Stomach (tissue), 9 donors: Measurements from ENCODE around the gene CT47C1. TPM values are rescaled to one million over a fixed set of nuclear protein-coding genes. Genes with fewer than 3 reads are reported as not detected.

Source experiments
- DNase-seq, 2 donors: peaks; one replicate each; pipeline versions ENCODE4 v3.0.0 to v3.0.0-alpha.2; 2013 to 2019
- H3K27ac ChIP-seq, 5 donors: fragments of 200-600 bp in 4 of 5; sonication (generic) in 4 of 5; one replicate each; pipeline ENCODE4 v1.5.1; 2013 to 2019; ENCODE audit warnings: mild to moderate bottlenecking in 1 of 5, moderate library complexity in 1 of 5
- H3K27me3 ChIP-seq, 3 donors: fragments of 200-600 bp; sonication (generic); one replicate each; pipeline ENCODE4 v1.5.1; 2017 to 2019; ENCODE audit warnings: mixed run types in 1 of 3
- H3K36me3 ChIP-seq, 4 donors: fragments of 200-600 bp; sonication (generic); 1 replicate in 3 of 4; 2 replicates in 1 of 4; pipeline ENCODE4 v1.5.1; 2016 to 2019
- H3K4me1 ChIP-seq, 4 donors: fragments of 200-600 bp; sonication (generic); one replicate each; pipeline ENCODE4 v1.5.1; 2016 to 2019
- H3K4me3 ChIP-seq, 4 donors: fragments of 200-600 bp; sonication (generic) in 3 of 4; one replicate each; pipeline ENCODE4 v1.5.1; 2016 to 2019; ENCODE audit warnings: mild to moderate bottlenecking in 1 of 4
- H3K9me3 ChIP-seq, 4 donors: fragments of 200-600 bp; sonication (generic); one replicate each; pipeline ENCODE4 v1.5.1; 2016 to 2019
- EP300 ChIP-seq: sonication (generic); formaldehyde crosslinking; IDR thresholded peaks from one replicate; pipeline ENCODE4 v1.6.1; 2017; ENCODE audit warnings: antibody characterized with exemption
- POLR2A ChIP-seq, 4 donors: fragments of 450-650 bp; IDR thresholded peaks; one replicate each; pipeline ENCODE4 v1.6.1; 2016; ENCODE audit warnings: antibody characterized with exemption in 4 of 4, control low read depth in 2 of 4, mild to moderate bottlenecking in 1 of 4, moderate library complexity in 1 of 4
- POLR2AphosphoS5 ChIP-seq, 3 donors: sonication (generic); formaldehyde crosslinking; IDR thresholded peaks; one replicate each; pipeline ENCODE4 v1.6.1; 2016; ENCODE audit warnings: antibody characterized with exemption in 3 of 3
- WGBS, 5 donors: extraction: QIAGEN DNeasy Blood & Tissue Kit in 3 of 5; methylation state at CpG; one replicate each; pipeline versions ENCODE4 v1.1.5 to v1.1.7; 2013 to 2018; 5-methylcytosine and 5-hydroxymethylcytosine counted together
- intact Hi-C: fragments of 100-400 bp; cut with DNase I; formaldehyde crosslinking; loops from one replicate; pipeline ENCODE4 v1.15.1; 2023; ENCODE audit warnings: low total_unique reads
- polyA plus RNA-seq, 3 donors: library from polyadenylated mRNA; stranded (reverse); fragments of 200-250 nt; gene quantifications; one replicate each; pipeline ENCODE4 v1.2.3, GENCODE V29; 2013
- total RNA-seq, 5 donors: library from RNA; depleted of rRNA; stranded (reverse); fragments of >200 nt; gene quantifications; one replicate each; pipeline versions ENCODE4 v1.1.0 to v1.2.3, GENCODE V29; 2014 to 2016
- TF ChIP-seq, protein P1 (sequence below), 7 experiments: fragments of 450-650 bp in 4 of 7; fragments of 200-600 bp in 3 of 7; sonication (generic) in 3 of 7; IDR thresholded peaks; one replicate each; pipeline ENCODE4 v1.5.1; 2016 to 2019; ENCODE audit warnings: antibody characterized with exemption in 7 of 7, control low read depth in 2 of 7, mild to moderate bottlenecking in 1 of 7
- donor health status: healthy with polysubstance abuse.
- donor health status: Bipolar disorder and iron deficiency.
- donor health status: healthy.

The CT47C1 gene
- total and polyA plus RNA-seq, 8 donors, result not detected

GRCh38 chrX:119093991-119094735, 21.4 kb downstream of the CT47C1 start:
- DNase-seq, result peak in 1 of 2 donors; percentile 11
- TF ChIP-seq POLR2A (IDR thresholded peaks at IDR 0.05), result no peak
- TF ChIP-seq, protein P1, sequence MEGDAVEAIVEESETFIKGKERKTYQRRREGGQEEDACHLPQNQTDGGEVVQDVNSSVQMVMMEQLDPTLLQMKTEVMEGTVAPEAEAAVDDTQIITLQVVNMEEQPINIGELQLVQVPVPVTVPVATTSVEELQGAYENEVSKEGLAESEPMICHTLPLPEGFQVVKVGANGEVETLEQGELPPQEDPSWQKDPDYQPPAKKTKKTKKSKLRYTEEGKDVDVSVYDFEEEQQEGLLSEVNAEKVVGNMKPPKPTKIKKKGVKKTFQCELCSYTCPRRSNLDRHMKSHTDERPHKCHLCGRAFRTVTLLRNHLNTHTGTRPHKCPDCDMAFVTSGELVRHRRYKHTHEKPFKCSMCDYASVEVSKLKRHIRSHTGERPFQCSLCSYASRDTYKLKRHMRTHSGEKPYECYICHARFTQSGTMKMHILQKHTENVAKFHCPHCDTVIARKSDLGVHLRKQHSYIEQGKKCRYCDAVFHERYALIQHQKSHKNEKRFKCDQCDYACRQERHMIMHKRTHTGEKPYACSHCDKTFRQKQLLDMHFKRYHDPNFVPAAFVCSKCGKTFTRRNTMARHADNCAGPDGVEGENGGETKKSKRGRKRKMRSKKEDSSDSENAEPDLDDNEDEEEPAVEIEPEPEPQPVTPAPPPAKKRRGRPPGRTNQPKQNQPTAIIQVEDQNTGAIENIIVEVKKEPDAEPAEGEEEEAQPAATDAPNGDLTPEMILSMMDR (IDR thresholded peaks at IDR 0.05), result no peak
- TF ChIP-seq EP300, result no peak
- TF ChIP-seq POLR2AphosphoS5 (IDR thresholded peaks at IDR 0.05), result no peak
- no peaks in the 10 kb centered on the region for H3K9me3 ChIP-seq
- no peak overlapping the region for H3K4me3 ChIP-seq
- H3K27me3 ChIP-seq, result no peaks in the 10 kb centered on the region
- no peaks in the 10 kb centered on the region for H3K4me1 ChIP-seq
- H3K27ac ChIP-seq, result no peak overlapping the region
- no peaks in the 10 kb centered on the region for H3K36me3 ChIP-seq
- intact Hi-C loops, result no loop called here
- WGBS, 5 donors, result 49 to 61% (median 52%) methylated on average over 7 of the region's 7 CpGs

- intact Hi-C loops, result no loop called here
- Histone ChIP-seq H3K4me1 (no peaks in the 10 kb centered on the region), H3K27me3 (peaks cover 0 to 3% (median 0%) of the 10 kb centered on the region in 3 donors), H3K9me3 (no peaks in the 10 kb centered on the region), H3K36me3 (no peaks in the 10 kb centered on the region), H3K27ac (no peak overlapping the region), H3K4me3 (no peak overlapping the region)
- WGBS, 5 donors, result 61 to 81% (median 68%) methylated on average over 2 to 3 of the region's 3 CpGs
- DNase-seq, result no peak
- TF ChIP-seq POLR2A (IDR thresholded peaks at IDR 0.05), result no peak
- no peak for TF ChIP-seq EP300
- no peak for TF ChIP-seq POLR2AphosphoS5 (IDR thresholded peaks at IDR 0.05)
- TF ChIP-seq, protein P1 (IDR thresholded peaks at IDR 0.05), result no peak
Observed at GRCh38 chrX:119094819-119095218, 22.0 kb downstream of the CT47C1 start.

DNA sequence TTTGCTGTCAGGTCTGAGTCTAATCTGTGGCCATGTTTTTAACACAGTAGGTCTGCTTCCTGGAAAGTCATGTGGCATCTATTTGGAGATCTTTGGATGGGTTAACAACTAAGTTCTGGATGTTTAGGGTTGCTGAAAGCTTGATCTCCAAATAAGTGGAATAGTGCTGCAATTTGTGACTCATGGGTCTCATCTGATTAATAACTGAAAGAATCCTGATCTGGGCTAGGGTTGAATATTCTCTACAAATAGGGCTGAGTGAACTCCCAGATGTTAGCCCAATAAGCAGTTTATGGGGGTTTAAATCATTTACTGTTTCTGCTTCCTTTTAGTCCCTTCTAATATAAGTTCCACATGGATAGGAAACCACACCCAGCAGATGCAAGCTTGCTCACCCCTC, 23.1 kb downstream of the CT47C1 start:
- TF ChIP-seq POLR2AphosphoS5 (IDR thresholded peaks at IDR 0.05), result no peak
- TF ChIP-seq EP300, result no peak
- TF ChIP-seq POLR2A (IDR thresholded peaks at IDR 0.05), result no peak
- TF ChIP-seq, protein P1 (IDR thresholded peaks at IDR 0.05), result no peak
- no peaks in the 10 kb centered on the region for H3K4me1 ChIP-seq
- intact Hi-C loops, result no loop called here

GRCh38 chrX:119101168-119101567, 28.4 kb downstream of the CT47C1 start:
- TF ChIP-seq EP300 (no peak), POLR2A (IDR thresholded peaks at IDR 0.05) (no peak), POLR2AphosphoS5 (IDR thresholded peaks at IDR 0.05) (no peak)
- TF ChIP-seq, protein P1 (IDR thresholded peaks at IDR 0.05), result no peak
- 52 to 89% (median 78%) methylated on average over 1 of the region's 1 CpG for WGBS, 5 donors
- Histone ChIP-seq H3K36me3 (no peaks in the 10 kb centered on the region), H3K9me3 (no peaks in the 10 kb centered on the region), H3K27ac (no peak overlapping the region), H3K27me3 (peaks cover 0 to 3% (median 0%) of the 10 kb centered on the region in 3 donors), H3K4me3 (no peak overlapping the region), H3K4me1 (no peaks in the 10 kb centered on the region)
- intact Hi-C loops, result no loop called here
- no peak for DNase-seq

More for the DNA sequence above, 23.1 kb downstream of the CT47C1 start:
- Histone ChIP-seq H3K27me3 (peaks cover 0 to 3% (median 0%) of the 10 kb centered on the region in 3 donors), H3K9me3 (no peaks in the 10 kb centered on the region), H3K4me3 (no peak overlapping the region), H3K27ac (no peak overlapping the region), H3K36me3 (no peaks in the 10 kb centered on the region)
- DNase-seq, result no peak
